ENCODE data around the gene TTC6.

DNA sequence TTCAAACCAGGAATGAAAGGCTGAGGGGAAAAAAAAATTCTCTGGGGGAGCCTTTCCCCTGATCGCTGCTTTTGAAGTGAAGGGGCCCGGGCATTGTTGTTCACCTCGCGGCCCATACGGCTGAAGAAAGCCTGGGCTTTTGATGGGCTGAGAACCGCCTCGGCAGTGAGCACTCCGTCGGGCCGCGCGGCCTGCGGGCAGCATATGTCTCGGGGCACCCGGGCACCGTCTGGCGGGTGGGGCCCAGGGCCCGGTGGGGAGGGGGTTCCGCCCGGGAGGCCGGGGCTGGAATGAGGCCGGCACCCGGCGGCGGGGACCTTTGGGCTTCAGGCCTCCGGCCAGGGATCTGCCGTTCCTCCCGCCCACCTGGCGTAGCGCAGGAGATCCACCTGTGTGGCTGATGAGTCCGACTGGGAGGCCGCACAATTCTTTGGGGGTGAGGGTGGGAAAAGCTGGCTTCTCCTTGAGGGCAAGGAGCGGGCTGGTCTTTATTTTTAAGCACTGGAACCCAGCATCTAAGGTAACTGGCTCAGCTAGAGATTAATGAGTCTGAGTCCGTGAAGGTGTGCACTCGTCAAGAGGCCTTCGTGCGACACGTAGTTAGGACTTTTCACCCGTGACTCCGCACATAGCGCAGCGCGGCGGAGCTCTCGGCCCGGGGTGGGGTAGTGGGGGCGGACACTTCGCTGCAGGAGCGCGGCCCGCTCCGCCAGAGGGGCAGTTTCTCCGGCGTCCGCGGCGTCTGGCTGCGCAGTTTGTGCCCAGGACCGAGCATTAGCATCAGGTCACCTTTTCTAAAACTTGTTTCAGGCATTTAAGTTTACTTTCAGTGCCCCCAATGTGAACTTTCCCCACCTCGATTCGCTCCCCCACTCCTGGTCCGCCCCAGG lies 11.0 kb upstream of the TTC6 start:
- no peak for TF ChIP-seq EP300 (IDR thresholded peaks at IDR 0.05)
- TF ChIP-seq, protein P1, sequence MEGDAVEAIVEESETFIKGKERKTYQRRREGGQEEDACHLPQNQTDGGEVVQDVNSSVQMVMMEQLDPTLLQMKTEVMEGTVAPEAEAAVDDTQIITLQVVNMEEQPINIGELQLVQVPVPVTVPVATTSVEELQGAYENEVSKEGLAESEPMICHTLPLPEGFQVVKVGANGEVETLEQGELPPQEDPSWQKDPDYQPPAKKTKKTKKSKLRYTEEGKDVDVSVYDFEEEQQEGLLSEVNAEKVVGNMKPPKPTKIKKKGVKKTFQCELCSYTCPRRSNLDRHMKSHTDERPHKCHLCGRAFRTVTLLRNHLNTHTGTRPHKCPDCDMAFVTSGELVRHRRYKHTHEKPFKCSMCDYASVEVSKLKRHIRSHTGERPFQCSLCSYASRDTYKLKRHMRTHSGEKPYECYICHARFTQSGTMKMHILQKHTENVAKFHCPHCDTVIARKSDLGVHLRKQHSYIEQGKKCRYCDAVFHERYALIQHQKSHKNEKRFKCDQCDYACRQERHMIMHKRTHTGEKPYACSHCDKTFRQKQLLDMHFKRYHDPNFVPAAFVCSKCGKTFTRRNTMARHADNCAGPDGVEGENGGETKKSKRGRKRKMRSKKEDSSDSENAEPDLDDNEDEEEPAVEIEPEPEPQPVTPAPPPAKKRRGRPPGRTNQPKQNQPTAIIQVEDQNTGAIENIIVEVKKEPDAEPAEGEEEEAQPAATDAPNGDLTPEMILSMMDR (IDR thresholded peaks at IDR 0.05) = no peak
